ENCODE data around the gene CFAP61.
A peak's percentile ranks its signal among the peaks of the same experiment; 100 is the strongest.

Gene CFAP61

DNA sequence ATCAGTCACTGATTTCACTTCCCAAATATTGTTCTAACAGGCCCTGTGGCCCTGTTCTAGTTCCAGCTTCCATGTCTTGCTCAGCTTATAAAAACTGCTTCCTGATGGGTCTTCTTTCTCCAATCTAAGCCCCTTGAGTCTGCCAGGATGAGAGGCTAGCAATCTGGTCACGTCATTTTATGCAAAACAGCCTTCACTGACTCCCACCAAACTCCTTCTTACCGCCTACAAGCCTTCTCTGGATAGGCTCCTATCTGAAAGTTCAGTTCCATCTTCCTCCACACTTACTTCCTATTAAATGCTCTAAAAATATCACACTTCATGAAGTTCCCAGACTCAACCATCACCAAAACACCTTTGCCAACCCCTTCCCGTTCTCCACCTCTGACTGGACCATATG lies 15.6 kb upstream of the CFAP61 start:
- no peak for DNase-seq (ENCODE audit: low read depth)
- no peak overlapping the region for H3K4me3 ChIP-seq (ENCODE audit: low read length)
- TF ChIP-seq CTCF (conservative IDR thresholded peaks at IDR 0.05; ENCODE audit: low read length) = no peak

GRCh38 chr20:20037960-20038359 lies 14.4 kb upstream of the CFAP61 start:
- no peak overlapping the region for H3K4me3 ChIP-seq (ENCODE audit: low read length)
- no peak for TF ChIP-seq CTCF (conservative IDR thresholded peaks at IDR 0.05; ENCODE audit: low read length)
- peak; percentile 79 for DNase-seq (ENCODE audit: low read depth)

DNA sequence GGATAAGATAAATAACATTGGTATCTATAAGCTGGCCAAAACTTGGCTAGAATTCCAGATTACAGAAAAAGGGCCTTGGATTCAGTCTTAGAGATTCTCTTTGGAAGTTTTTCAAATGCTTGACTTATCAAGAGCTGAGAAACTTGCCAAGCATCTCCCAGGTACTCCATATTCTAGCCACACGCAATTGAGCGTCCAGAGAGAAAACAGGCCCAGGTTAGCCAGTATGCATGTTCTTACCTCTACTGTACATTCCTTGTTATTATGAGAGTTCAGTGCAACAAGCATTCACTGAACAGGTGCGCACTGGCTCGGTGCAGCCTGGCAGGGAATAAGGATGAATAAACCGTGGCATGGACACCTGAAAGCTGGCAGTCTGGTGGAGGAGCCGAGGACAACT lies 13.7 kb upstream of the CFAP61 start:
- no peak for TF ChIP-seq CTCF (conservative IDR thresholded peaks at IDR 0.05; ENCODE audit: low read length)
- H3K4me3 ChIP-seq (ENCODE audit: low read length) = no peak overlapping the region
- no peak for DNase-seq (ENCODE audit: low read depth)

GRCh38 chr20:20039752-20040387 lies 12.5 kb upstream of the CFAP61 start:
- TF ChIP-seq CTCF (conservative IDR thresholded peaks at IDR 0.05; ENCODE audit: low read length) = no peak
- no peak overlapping the region for H3K4me3 ChIP-seq (ENCODE audit: low read length)
- DNase-seq (ENCODE audit: low read depth) = no peak

GRCh38 chr20:20051767-20052073 lies 612 bp upstream of the CFAP61 start:
- no peak for DNase-seq (ENCODE audit: low read depth)
- peak overlapping the region; percentile 93 for H3K4me3 ChIP-seq (ENCODE audit: low read length)
- TF ChIP-seq CTCF (conservative IDR thresholded peaks at IDR 0.05; ENCODE audit: low read length) = no peak

- no peak overlapping the region for H3K4me3 ChIP-seq (ENCODE audit: low read length)
- TF ChIP-seq CTCF (conservative IDR thresholded peaks at IDR 0.05; ENCODE audit: low read length) = no peak
- no peak for DNase-seq (ENCODE audit: low read depth)
These were observed 8.1 kb downstream of the CFAP61 start for GRCh38 chr20:20060234-20060998.

All from AG10803 (cell line).